GM10248 (cell line): Measurements from ENCODE around the gene GATA6.

Experiments used
- CTCF ChIA-PET: fragments of 300-600 bp; sonication (Branson Sonifier 250); formaldehyde crosslinking; extraction: SDS; loops from one replicate; lab custom pipeline; 2021; ENCODE audit warnings: antibody characterized with exemption; lab: Yijun Ruan, JAX
- POLR2A ChIA-PET: fragments of 350-650 bp; sonication (Branson Sonifier 250); formaldehyde crosslinking; extraction: SDS; loops from one replicate; lab custom pipeline; 2020; ENCODE audit warnings: antibody characterized with exemption; lab: Yijun Ruan, JAX
- DNase-seq: peaks from one replicate; pipeline ENCODE4 v3.0.0; 2012; ENCODE audit errors: extremely low spot score
- CTCF ChIP-seq: IDR thresholded peaks from 2 replicates; pipeline ENCODE4 v1.5.1; 2012; ENCODE audit warnings: mild to moderate bottlenecking, low read depth; ENCODE audit errors: extremely low read depth, missing control alignments, control extremely low read depth

GATA6 gene

GRCh38 chr18:22136395-22136794, 33.0 kb upstream of the GATA6 start:
- POLR2A ChIA-PET, result no interaction called here
- CTCF ChIA-PET, result no interaction called here
- DNase-seq, result no peak
- TF ChIP-seq CTCF, result no peak

GRCh38 chr18:22141211-22141610, 28.2 kb upstream of the GATA6 start:
- DNase-seq, result no peak
- ChIA-PET CTCF (no interaction called here), POLR2A (no interaction called here)
- TF ChIP-seq CTCF, result no peak

- no peak for DNase-seq
- ChIA-PET POLR2A (no interaction called here), CTCF (interaction anchor here (0.8 to 1.4 kb wide), 3 partner anchors 9 to 27 kb away, joined by 3 to 4 read pairs (median 4); no protein-coding TSS in a partner anchor)
- TF ChIP-seq CTCF, result no peak
These were observed 25.7 kb upstream of the GATA6 start for GRCh38 chr18:22143347-22144340.

GRCh38 chr18:22145160-22145559, 24.2 kb upstream of the GATA6 start:
- TF ChIP-seq CTCF, result no peak
- no peak for DNase-seq
- ChIA-PET POLR2A (no interaction called here), CTCF (no interaction called here)

GRCh38 chr18:22149710-22150109, 19.7 kb upstream of the GATA6 start:
- no peak for TF ChIP-seq CTCF
- POLR2A ChIA-PET, result no interaction called here
- CTCF ChIA-PET, result no interaction called here
- no peak for DNase-seq

GRCh38 chr18:22152093-22152492, 17.3 kb upstream of the GATA6 start:
- DNase-seq, result no peak
- ChIA-PET CTCF (no interaction called here), POLR2A (no interaction called here)
- TF ChIP-seq CTCF, result no peak
